Liver (tissue), 9 donors: Measurements from ENCODE around the gene HNRNPC. TPM values are rescaled to one million over a fixed set of nuclear protein-coding genes. Genes with fewer than 3 reads are reported as not detected.
A peak's percentile ranks its signal among the peaks of the same experiment; 100 is the strongest.

Source experiments
- DNase-seq: peaks from one replicate; pipeline ENCODE4 v3.0.0-alpha.2; 2017; ENCODE audit warnings: low spot score
- H3K27ac ChIP-seq, 2 donors: one replicate each; pipeline ENCODE4 v1.7.0; 2013; ENCODE audit warnings: inconsistent platforms in 2 of 2, low read length in 2 of 2, control low read depth in 1 of 2, low read depth in 1 of 2, mild to moderate bottlenecking in 1 of 2
- H3K27me3 ChIP-seq, 4 donors: one replicate each; pipeline versions ENCODE4 v1.6.1 to v1.7.0; 2013; ENCODE audit warnings: low read length in 3 of 4, inconsistent platforms in 1 of 4, mild to moderate bottlenecking in 1 of 4, moderate library complexity in 1 of 4; ENCODE audit not compliant: control insufficient read depth in 4 of 4, insufficient read depth in 4 of 4
- H3K36me3 ChIP-seq, 4 donors: one replicate each; pipeline versions ENCODE4 v1.6.1 to v1.7.0; 2013; ENCODE audit warnings: low read length in 3 of 4, mild to moderate bottlenecking in 3 of 4, low read depth in 1 of 4, moderate library complexity in 1 of 4; ENCODE audit not compliant: control insufficient read depth in 4 of 4, insufficient read depth in 3 of 4
- H3K4me1 ChIP-seq, 4 donors: one replicate each; pipeline versions ENCODE4 v1.6.1 to v1.7.0; 2013; ENCODE audit warnings: low read length in 3 of 4, mild to moderate bottlenecking in 3 of 4, moderate library complexity in 1 of 4; ENCODE audit not compliant: control insufficient read depth in 4 of 4, insufficient read depth in 4 of 4
- H3K4me3 ChIP-seq, 3 donors: one replicate each; pipeline versions ENCODE4 v1.6.1 to v1.7.0; 2013; ENCODE audit warnings: low read length in 3 of 3, control low read depth in 1 of 3, low read depth in 1 of 3, mild to moderate bottlenecking in 1 of 3
- H3K9ac ChIP-seq, 2 donors: one replicate each; pipeline ENCODE4 v1.7.0; 2013; ENCODE audit warnings: low read length in 2 of 2, mild to moderate bottlenecking in 2 of 2, moderate library complexity in 2 of 2, control low read depth in 1 of 2, low read depth in 1 of 2
- H3K9me3 ChIP-seq, 4 donors: one replicate each; pipeline versions ENCODE4 v1.6.1 to v1.7.0; 2013; ENCODE audit warnings: low read length in 3 of 4; ENCODE audit not compliant: control insufficient read depth in 4 of 4
- CTCF ChIP-seq: fragments of 150-350 bp; IDR thresholded peaks from 2 replicates; pipeline ENCODE4 v1.5.1; 2017; ENCODE audit warnings: improper control_type of control experiment, low read depth, low read length; ENCODE audit not compliant: missing input control
- EGR1 ChIP-seq, 2 donors: IDR thresholded peaks; 2 replicates each; pipeline ENCODE4 v1.6.1; 2016 to 2018; ENCODE audit warnings: antibody characterized with exemption in 2 of 2, low read depth in 2 of 2
- FOXA1 ChIP-seq: IDR thresholded peaks from 2 replicates; pipeline ENCODE4 v1.6.1; 2016; ENCODE audit warnings: antibody characterized with exemption
- FOXA2 ChIP-seq: IDR thresholded peaks from 2 replicates; pipeline ENCODE4 v1.6.1; 2016; ENCODE audit warnings: antibody characterized with exemption
- GABPA ChIP-seq, 2 donors: IDR thresholded peaks in 1 of 2; conservative IDR thresholded peaks in 1 of 2; 2 replicates each; pipeline ENCODE4 v1.6.1; 2016; ENCODE audit warnings: antibody characterized with exemption in 2 of 2, mild to moderate bottlenecking in 1 of 2, moderate library complexity in 1 of 2
- HNF4A ChIP-seq, 2 donors: conservative IDR thresholded peaks; 2 replicates each; pipeline ENCODE4 v1.6.1; 2016; ENCODE audit warnings: antibody characterized with exemption in 2 of 2, mild to moderate bottlenecking in 2 of 2
- HNF4G ChIP-seq: IDR thresholded peaks from 2 replicates; pipeline ENCODE4 v1.6.1; 2016; ENCODE audit warnings: antibody characterized with exemption
- JUND ChIP-seq, 2 donors: IDR thresholded peaks; 2 replicates each; pipeline ENCODE4 v1.6.1; 2016; ENCODE audit warnings: antibody characterized with exemption in 2 of 2
- NR2F2 ChIP-seq: IDR thresholded peaks from 2 replicates; pipeline ENCODE4 v1.6.1; 2016; ENCODE audit warnings: antibody characterized with exemption
- RAD21 ChIP-seq, 2 donors: IDR thresholded peaks; 2 replicates each; pipeline ENCODE4 v1.6.1; 2016; ENCODE audit warnings: antibody characterized with exemption in 2 of 2, mild to moderate bottlenecking in 2 of 2
- SP1 ChIP-seq: IDR thresholded peaks from 2 replicates; pipeline ENCODE4 v1.6.1; 2018; ENCODE audit warnings: antibody characterized with exemption, mild to moderate bottlenecking
- TAF1 ChIP-seq: conservative IDR thresholded peaks from 2 replicates; pipeline ENCODE4 v1.6.1; 2016; ENCODE audit warnings: antibody characterized with exemption, mild to moderate bottlenecking
- YY1 ChIP-seq: IDR thresholded peaks from 2 replicates; pipeline ENCODE4 v1.6.1; 2016; ENCODE audit warnings: antibody characterized with exemption, mild to moderate bottlenecking
- WGBS: extraction: QIAGEN DNeasy Blood & Tissue Kit; methylation state at CpG from one replicate; pipeline ENCODE4 v1.1.7; 2013; 5-methylcytosine and 5-hydroxymethylcytosine counted together
- polyA plus RNA-seq, 2 donors: library from polyadenylated mRNA; stranded (reverse) in 1 of 2; unstranded in 1 of 2; fragments of 200-250 nt in 1 of 2; fragments of >200 nt in 1 of 2; fragmentation: Nextera tagmentation in 1 of 2; extraction: Ambion mirVana in 1 of 2; gene quantifications; one replicate each; pipeline versions ENCODE4 v1.2.1 to v1.2.3, GENCODE V29; 2013 to 2015
- total RNA-seq, 2 donors: library from RNA; depleted of rRNA; stranded (reverse); fragments of >200 nt; gene quantifications; one replicate each; pipeline ENCODE4 v1.2.3, GENCODE V29; 2014
- TF ChIP-seq, protein P1 (sequence below): IDR thresholded peaks from 2 replicates; pipeline ENCODE4 v1.6.1; 2016; ENCODE audit warnings: antibody characterized with exemption
- TF ChIP-seq, protein P2 (sequence below): IDR thresholded peaks from 2 replicates; pipeline ENCODE4 v1.6.1; 2016; ENCODE audit warnings: antibody characterized with exemption, mild to moderate bottlenecking
- donor health status: healthy.
- donor health status: healthy.
- donor health status: healthy.
- donor health status: healthy.
- donor health status: healthy.

The HNRNPC gene
- total and polyA plus RNA-seq, 4 donors, result 119 to 384 (median 270) TPM

DNA sequence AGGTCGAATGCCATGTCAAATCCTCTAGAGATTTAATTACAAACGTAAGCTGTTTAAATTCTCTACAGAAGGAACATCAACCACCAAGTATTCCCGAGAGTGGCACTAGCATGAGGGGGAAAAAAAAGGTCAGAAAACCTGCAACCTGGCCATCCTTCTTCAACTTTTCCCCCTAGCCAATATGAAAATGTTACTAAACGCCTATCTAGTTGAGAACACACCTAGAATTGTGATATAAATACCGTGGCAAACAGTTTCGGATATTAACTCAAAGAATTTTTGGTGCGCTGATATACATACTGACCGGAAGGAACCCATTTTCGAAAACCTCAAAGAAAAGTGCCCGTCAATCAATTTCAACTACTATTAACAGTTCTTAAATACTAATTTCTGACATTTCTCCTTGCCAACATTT lies 1.8 kb downstream of the HNRNPC start:
- H3K4me3 ChIP-seq, result peak overlapping the region; percentile 72 to 99 (median 95)
- H3K27ac ChIP-seq, result peak overlapping the region; percentile 9 to 89
- no peaks in the 10 kb centered on the region for H3K9me3 ChIP-seq
- no peak for TF ChIP-seq CTCF
- TF ChIP-seq YY1, result no peak
- no peak for TF ChIP-seq JUND (IDR thresholded peaks at IDR 0.05)
- no peak for TF ChIP-seq FOXA2
- no peak for TF ChIP-seq FOXA1
- TF ChIP-seq, protein P1, sequence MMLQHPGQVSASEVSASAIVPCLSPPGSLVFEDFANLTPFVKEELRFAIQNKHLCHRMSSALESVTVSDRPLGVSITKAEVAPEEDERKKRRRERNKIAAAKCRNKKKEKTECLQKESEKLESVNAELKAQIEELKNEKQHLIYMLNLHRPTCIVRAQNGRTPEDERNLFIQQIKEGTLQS, result no peak
- TF ChIP-seq EGR1 (IDR thresholded peaks at IDR 0.05; ENCODE audit: low read depth in 2 of 2), result no peak
- TF ChIP-seq GABPA (IDR thresholded peaks at IDR 0.05 in 1 of 2, conservative IDR thresholded peaks at IDR 0.05 in 1 of 2), result no peak
- TF ChIP-seq, protein P2, sequence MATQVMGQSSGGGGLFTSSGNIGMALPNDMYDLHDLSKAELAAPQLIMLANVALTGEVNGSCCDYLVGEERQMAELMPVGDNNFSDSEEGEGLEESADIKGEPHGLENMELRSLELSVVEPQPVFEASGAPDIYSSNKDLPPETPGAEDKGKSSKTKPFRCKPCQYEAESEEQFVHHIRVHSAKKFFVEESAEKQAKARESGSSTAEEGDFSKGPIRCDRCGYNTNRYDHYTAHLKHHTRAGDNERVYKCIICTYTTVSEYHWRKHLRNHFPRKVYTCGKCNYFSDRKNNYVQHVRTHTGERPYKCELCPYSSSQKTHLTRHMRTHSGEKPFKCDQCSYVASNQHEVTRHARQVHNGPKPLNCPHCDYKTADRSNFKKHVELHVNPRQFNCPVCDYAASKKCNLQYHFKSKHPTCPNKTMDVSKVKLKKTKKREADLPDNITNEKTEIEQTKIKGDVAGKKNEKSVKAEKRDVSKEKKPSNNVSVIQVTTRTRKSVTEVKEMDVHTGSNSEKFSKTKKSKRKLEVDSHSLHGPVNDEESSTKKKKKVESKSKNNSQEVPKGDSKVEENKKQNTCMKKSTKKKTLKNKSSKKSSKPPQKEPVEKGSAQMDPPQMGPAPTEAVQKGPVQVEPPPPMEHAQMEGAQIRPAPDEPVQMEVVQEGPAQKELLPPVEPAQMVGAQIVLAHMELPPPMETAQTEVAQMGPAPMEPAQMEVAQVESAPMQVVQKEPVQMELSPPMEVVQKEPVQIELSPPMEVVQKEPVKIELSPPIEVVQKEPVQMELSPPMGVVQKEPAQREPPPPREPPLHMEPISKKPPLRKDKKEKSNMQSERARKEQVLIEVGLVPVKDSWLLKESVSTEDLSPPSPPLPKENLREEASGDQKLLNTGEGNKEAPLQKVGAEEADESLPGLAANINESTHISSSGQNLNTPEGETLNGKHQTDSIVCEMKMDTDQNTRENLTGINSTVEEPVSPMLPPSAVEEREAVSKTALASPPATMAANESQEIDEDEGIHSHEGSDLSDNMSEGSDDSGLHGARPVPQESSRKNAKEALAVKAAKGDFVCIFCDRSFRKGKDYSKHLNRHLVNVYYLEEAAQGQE, result no peak
- TF ChIP-seq NR2F2, result no peak
- TF ChIP-seq SP1, result no peak
- no peak for TF ChIP-seq TAF1
- no peak for TF ChIP-seq HNF4A (conservative IDR thresholded peaks at IDR 0.05)
- no peak for TF ChIP-seq HNF4G
- H3K36me3 ChIP-seq, result peaks cover 4 to 24% (median 17%) of the 10 kb centered on the region in 4 donors
- WGBS, result 4% methylated on average over 10 of the region's 10 CpGs
- H3K9ac ChIP-seq, result peak overlapping the region; percentile 99 to 100
- no peaks in the 10 kb centered on the region for H3K27me3 ChIP-seq
- no peak for DNase-seq
- peaks cover 16 to 46% (median 32%) of the 10 kb centered on the region in 4 donors for H3K4me1 ChIP-seq

DNA sequence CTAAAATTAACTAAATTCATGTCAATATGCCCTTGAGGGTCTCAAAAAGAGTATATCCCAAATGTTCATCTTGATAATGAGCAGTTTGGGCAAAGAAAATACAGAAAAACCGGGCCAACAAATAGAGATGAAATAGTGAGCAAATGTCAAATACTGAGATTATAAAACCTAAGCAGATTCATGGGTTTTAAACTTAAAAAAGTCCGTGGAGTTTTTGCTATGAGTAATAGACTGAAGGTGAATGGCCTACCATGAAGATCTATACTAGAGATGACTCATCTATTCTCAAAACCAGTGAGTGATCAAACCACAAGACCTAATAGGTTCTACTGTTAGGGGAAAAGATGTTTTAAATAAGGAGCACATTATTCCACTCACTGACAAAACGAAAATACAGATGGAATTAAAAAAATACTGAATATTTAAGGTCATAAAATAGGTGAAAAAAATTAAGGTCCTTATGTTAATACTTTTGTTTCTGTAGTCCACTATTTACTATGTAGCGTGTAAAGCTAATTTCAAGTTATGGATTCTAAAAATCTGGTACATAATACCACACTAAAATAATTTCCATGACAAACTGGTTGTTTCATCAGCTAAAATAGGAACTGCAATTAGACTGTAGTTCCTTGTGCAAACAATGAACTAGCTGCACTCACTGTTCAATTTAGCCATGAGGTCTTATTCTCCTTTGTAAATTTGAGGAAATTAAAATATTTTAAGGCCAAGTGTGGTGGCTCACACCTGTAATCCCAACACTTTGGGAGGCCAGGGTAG lies 5.0 kb downstream of the HNRNPC start:
- no peak for TF ChIP-seq RAD21 (IDR thresholded peaks at IDR 0.05)
- TF ChIP-seq, protein P1, result peak; percentile 35
- TF ChIP-seq JUND (IDR thresholded peaks at IDR 0.05), result peak; percentile 70 to 72
- Histone ChIP-seq H3K36me3 (peaks cover 11 to 45% (median 34%) of the 10 kb centered on the region in 4 donors), H3K4me3 (no peak overlapping the region), H3K9me3 (no peaks in the 10 kb centered on the region), H3K4me1 (peaks cover 18 to 48% (median 36%) of the 10 kb centered on the region in 4 donors), H3K9ac (no peak overlapping the region), H3K27ac (peak overlapping the region; percentile 67 to 78), H3K27me3 (no peaks in the 10 kb centered on the region)
- no peak for DNase-seq
- 45% methylated on average over 4 of the region's 4 CpGs for WGBS
